Vein endothelial cell (primary cell): ENCODE measurements around the gene OR7C1. TPM values are rescaled to one million over a fixed set of nuclear protein-coding genes. Genes with fewer than 3 reads are reported as not detected.

ENCODE experiments used
- small RNA-seq: library from RNA; depleted of rRNA; stranded (forward); fragments of <200 nt; gene quantifications from one replicate; pipeline ENCODE3, GENCODE V24; 2012
- total RNA-seq: library from RNA; depleted of rRNA; stranded (reverse); fragments of >200 nt; gene quantifications from 2 replicates; pipeline ENCODE4 v1.2.3, GENCODE V29; 2012

Gene OR7C1
- not detected in 2 replicates for total RNA-seq

GRCh38 chr19:14835011-14835410 lies at the start of gene OR7C1, which contains the start of gene OR7A5:
OR7C1 (minus strand) TSS chr19:14835185; CDS start chr19:14800136, 35,049 bp downstream.
OR7A5 (minus strand) TSS chr19:14835185; CDS start chr19:14828241, 6,944 bp downstream.

GRCh38 chr19:14848822-14849221 lies 13.8 kb upstream of the OR7C1 start, which contains the start of gene OR7A10:
OR7A10 (minus strand) TSS chr19:14848922; CDS start chr19:14841877, 7,045 bp downstream.

GRCh38 chr19:14778110-14778845 lies 56.7 kb downstream of the OR7C1 start, which contains the start of gene ADGRE2:
ADGRE2 (minus strand) TSS chr19:14778560; CDS start chr19:14776756, 1,804 bp downstream.

Small RNA genes within 50 kb of the gene (small RNA-seq; reads per million reads assigned to genes)
- not detected for gene AC005255.1

Other genes with a start within 250 kb of the OR7C1 start
- gene ADGRE3, start 160.3 kb downstream of the OR7C1 start, total RNA-seq, result not detected in 2 replicates
- 12.3 and 17.0 TPM in 2 replicates for gene ZNF333, start 145.1 kb downstream of the OR7C1 start, total RNA-seq
- gene ADGRE2, start 56.6 kb downstream of the OR7C1 start, total RNA-seq, result not detected in 2 replicates
- gene OR7A5, start within 50 bp of the OR7C1 start, total RNA-seq, result not detected in 2 replicates
- gene OR7A10, start 13.7 kb upstream of the OR7C1 start, total RNA-seq, result not detected in 2 replicates
- not detected in 2 replicates for gene OR7A17, start 50.9 kb upstream of the OR7C1 start, total RNA-seq
- gene OR7C2, start 106.3 kb upstream of the OR7C1 start, total RNA-seq, result not detected in 2 replicates
- gene SLC1A6, start 144.7 kb upstream of the OR7C1 start, total RNA-seq, result not detected in 2 replicates
- gene CASP14, start 214.3 kb upstream of the OR7C1 start, total RNA-seq, result not detected in 2 replicates
- not detected in 2 replicates for gene OR1I1, start 247.0 kb upstream of the OR7C1 start, total RNA-seq